Neural cell (in vitro differentiated cells): ENCODE measurements around the gene CHCHD3. TPM values are rescaled to one million over a fixed set of nuclear protein-coding genes. Genes with fewer than 3 reads are reported as not detected.

Experiments
- H2AFZ ChIP-seq: fragments of 200-600, 300-800 bp; sonication (generic), shearing (Covaris generic); 2 replicates; pipeline ENCODE4 v1.6.0; 2014; ENCODE audit warnings: low read depth, mild to moderate bottlenecking, antibody characterized with exemption, low read length, moderate library complexity
- H3F3A ChIP-seq: fragments of 200-600 bp; shearing (Covaris generic); 2 replicates; pipeline ENCODE4 v1.6.1; 2016; ENCODE audit warnings: mild to moderate bottlenecking, moderate library complexity, mixed read lengths, antibody characterized with exemption, low read length; ENCODE audit not compliant: insufficient read depth, poor library complexity, severe bottlenecking
- H3K27ac ChIP-seq: fragments of 200-600, 300-800 bp; sonication (generic), shearing (Covaris generic); 2 replicates; pipeline ENCODE4 v1.5.1; 2014; ENCODE audit warnings: mild to moderate bottlenecking, low read length, moderate library complexity
- H3K27me3 ChIP-seq: fragments of 300-800, 200-600 bp; sonication (generic), shearing (Covaris generic); 2 replicates; pipeline ENCODE4 v1.6.0; 2014; ENCODE audit warnings: mild to moderate bottlenecking, low read depth, low read length, moderate library complexity; ENCODE audit not compliant: insufficient read depth
- H3K36me3 ChIP-seq: fragments of 300-800, 200-600 bp; sonication (generic), shearing (Covaris generic); 2 replicates; pipeline ENCODE4 v1.5.1; 2014; ENCODE audit warnings: mild to moderate bottlenecking, antibody characterized with exemption, low read length, moderate library complexity; ENCODE audit not compliant: insufficient read depth
- H3K4me2 ChIP-seq: fragments of 300-800, 200-600 bp; sonication (generic), shearing (Covaris generic); 2 replicates; pipeline ENCODE4 v1.6.0; 2014; ENCODE audit warnings: mild to moderate bottlenecking, low read length
- H3K4me3 ChIP-seq: fragments of 300-800, 200-600 bp; sonication (generic), shearing (Covaris generic); 2 replicates; pipeline ENCODE4 v1.5.1; 2014; ENCODE audit warnings: mild to moderate bottlenecking, low read length, moderate library complexity
- H3K79me2 ChIP-seq: fragments of 200-600 bp; shearing (Covaris generic); replicated peaks from 2 replicates; pipeline ENCODE4 v1.6.0; 2014; ENCODE audit warnings: mild to moderate bottlenecking, low read length, moderate library complexity; ENCODE audit not compliant: insufficient read depth
- H3K9ac ChIP-seq: fragments of 300-800, 200-600 bp; sonication (generic), shearing (Covaris generic); 2 replicates; pipeline ENCODE4 v1.6.1; 2016; ENCODE audit warnings: mild to moderate bottlenecking, low read length, mixed read lengths
- H3K9me2 ChIP-seq: fragments of 200-600 bp; shearing (Covaris generic); 2 replicates; pipeline ENCODE4 v1.6.1; 2016; ENCODE audit warnings: mild to moderate bottlenecking, low read length, mixed read lengths; ENCODE audit not compliant: insufficient read depth
- H3K9me3 ChIP-seq: fragments of 200-600, 300-800 bp; sonication (generic), shearing (Covaris generic); 2 replicates; pipeline ENCODE4 v1.6.1; 2016; ENCODE audit warnings: mild to moderate bottlenecking, mixed run types, low read length, moderate library complexity, mixed read lengths
- H4K20me1 ChIP-seq: fragments of 200-600 bp; shearing (Covaris generic); 2 replicates; pipeline ENCODE4 v1.6.1; 2016; ENCODE audit warnings: mild to moderate bottlenecking, mixed run types; ENCODE audit not compliant: insufficient read depth
- CTCF ChIP-seq: fragments of 450-650 bp; IDR thresholded peaks from 2 replicates; pipeline ENCODE4 v1.5.1; 2014; ENCODE audit warnings: antibody characterized with exemption, mild to moderate bottlenecking, moderate library complexity; ENCODE audit not compliant: poor library complexity, severe bottlenecking
- EP300 ChIP-seq: fragments of 450-650 bp; conservative IDR thresholded peaks from 2 replicates; pipeline ENCODE4 v1.6.1; 2014; ENCODE audit warnings: antibody characterized with exemption, mild to moderate bottlenecking, moderate library complexity; ENCODE audit not compliant: poor library complexity, severe bottlenecking
- EZH2 ChIP-seq: fragments of 200-600, 300-800 bp; shearing (Covaris generic), sonication (generic); IDR thresholded peaks from 2 replicates; pipeline ENCODE4 v1.6.1; 2014; ENCODE audit warnings: antibody characterized with exemption, low read length, borderline replicate concordance, mild to moderate bottlenecking; ENCODE audit not compliant: insufficient read depth, poor library complexity, severe bottlenecking
- MXI1 ChIP-seq: fragments of 450-650 bp; conservative IDR thresholded peaks from 2 replicates; pipeline ENCODE4 v1.6.1; 2014; ENCODE audit warnings: antibody characterized with exemption, mild to moderate bottlenecking; ENCODE audit not compliant: poor library complexity, severe bottlenecking
- POLR2AphosphoS5 ChIP-seq: IDR thresholded peaks from 2 replicates; pipeline ENCODE4 v1.6.1; 2012
- RAD21 ChIP-seq: fragments of 450-650 bp; conservative IDR thresholded peaks from 2 replicates; pipeline ENCODE4 v1.6.1; 2014; ENCODE audit warnings: antibody characterized with exemption, mild to moderate bottlenecking, moderate library complexity
- REST ChIP-seq: IDR thresholded peaks from 2 replicates; pipeline ENCODE4 v1.6.1; 2012; ENCODE audit warnings: borderline replicate concordance
- SMC3 ChIP-seq: fragments of 450-650 bp; conservative IDR thresholded peaks from 2 replicates; pipeline ENCODE4 v1.6.1; 2014; ENCODE audit warnings: antibody characterized with exemption, mild to moderate bottlenecking, moderate library complexity; ENCODE audit not compliant: poor library complexity
- TAF1 ChIP-seq: IDR thresholded peaks from 2 replicates; pipeline ENCODE4 v1.6.1; 2012; ENCODE audit warnings: low read depth
- polyA plus RNA-seq: library from polyadenylated mRNA; depleted of rRNA; stranded (reverse); fragments of >200 nt; gene quantifications from 2 replicates; pipeline ENCODE4 v1.2.3, GENCODE V29; 2014

The CHCHD3 gene
- polyA plus RNA-seq, 1 donor from 2014 or later: 89.9 TPM

GRCh38 chr7:133025056-133025455 is 56.8 kb downstream of the CHCHD3 start:
- no peak overlapping the region for H2AFZ ChIP-seq
- H3K9me3 ChIP-seq: no peaks in the 10 kb centered on the region
- H3K4me3 ChIP-seq: no peak overlapping the region
- H3K4me2 ChIP-seq: no peak overlapping the region
- no peaks in the 10 kb centered on the region for H3K27me3 ChIP-seq
- H3K79me2 ChIP-seq: no peaks in the 10 kb centered on the region
- H4K20me1 ChIP-seq: no peaks in the 10 kb centered on the region
- TF ChIP-seq RAD21 (no peak), SMC3 (no peak), TAF1 (no peak), MXI1 (no peak), CTCF (no peak), POLR2AphosphoS5 (no peak), EZH2 (no peak), EP300 (no peak), REST (no peak)
- H3K27ac ChIP-seq: no peak overlapping the region
- no peaks in the 10 kb centered on the region for H3K36me3 ChIP-seq
- no peak overlapping the region for H3K9ac ChIP-seq
- H3K9me2 ChIP-seq: no peaks in the 10 kb centered on the region
- no peaks in the 10 kb centered on the region for H3F3A ChIP-seq

GRCh38 chr7:133024596-133024995 is 57.3 kb downstream of the CHCHD3 start:
- Histone ChIP-seq H4K20me1 (no peaks in the 10 kb centered on the region), H3F3A (no peaks in the 10 kb centered on the region), H3K27ac (no peak overlapping the region), H3K9me3 (no peaks in the 10 kb centered on the region), H3K4me2 (no peak overlapping the region), H3K79me2 (no peaks in the 10 kb centered on the region), H3K4me3 (no peak overlapping the region), H2AFZ (no peak overlapping the region), H3K27me3 (no peaks in the 10 kb centered on the region), H3K36me3 (no peaks in the 10 kb centered on the region), H3K9ac (no peak overlapping the region), H3K9me2 (no peaks in the 10 kb centered on the region)
- TF ChIP-seq RAD21 (no peak), EP300 (no peak), CTCF (no peak), SMC3 (no peak), POLR2AphosphoS5 (no peak), EZH2 (no peak), TAF1 (no peak), MXI1 (no peak), REST (no peak)
